ENCODE data around the gene RBM42. TPM values are rescaled to one million over a fixed set of nuclear protein-coding genes. Genes with fewer than 3 reads are reported as not detected.

The RBM42 gene
- polyA plus RNA-seq, 2 of the 4 experiments (the other 2 are of a cell fraction) = 80.4 to 128 TPM

DNA sequence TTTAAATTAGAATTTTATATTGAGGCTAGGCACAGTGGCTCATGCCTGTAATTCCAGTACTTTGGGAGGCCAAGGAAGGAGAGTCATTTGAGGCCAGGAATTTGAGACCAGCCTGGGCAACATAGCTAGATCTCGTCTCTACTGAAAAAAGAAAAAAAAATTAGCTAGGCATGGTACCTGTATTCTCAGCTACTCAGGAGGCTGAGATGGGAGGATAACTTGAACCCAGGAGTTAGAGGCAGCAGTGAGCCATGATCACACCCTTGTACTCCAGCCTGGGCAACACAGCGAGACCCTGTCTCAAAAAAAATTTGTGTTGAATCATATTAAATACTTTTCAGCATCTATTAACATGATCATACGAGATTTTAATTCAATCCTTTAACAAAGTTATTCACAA lies 38.0 kb upstream of the RBM42 start:
- Histone ChIP-seq H3K4me2 (no peak overlapping the region), H3K4me1 (no peaks in the 10 kb centered on the region), H3K9me3 (0 out of 3 replicates have a peak, but pooled peaks cover 2% of the 10 kb centered on the region), H3K27ac (no peak overlapping the region), H3K4me3 (no peak overlapping the region)
- 39% methylated on average over 3 of the region's 3 CpGs for WGBS (ENCODE audit: missing lambda C conversion rate)
- ChIA-PET POLR2A (interaction anchor here (0.6 kb wide), 1 partner anchor 253 kb away, joined by 7 read pairs; no protein-coding TSS in a partner anchor), CTCF (interaction anchor here (0.7 to 2.1 kb wide), 6 partner anchors 8 to 80 kb away, joined by 3 to 14 read pairs (median 4); no protein-coding TSS in a partner anchor)
- FAIRE-seq (peak; percentile 49), DNase-seq (ENCODE audit: low read depth in 1 of 2, low spot score in 1 of 2) (no peak), ATAC-seq (no peak)
- TF ChIP-seq, protein P1, sequence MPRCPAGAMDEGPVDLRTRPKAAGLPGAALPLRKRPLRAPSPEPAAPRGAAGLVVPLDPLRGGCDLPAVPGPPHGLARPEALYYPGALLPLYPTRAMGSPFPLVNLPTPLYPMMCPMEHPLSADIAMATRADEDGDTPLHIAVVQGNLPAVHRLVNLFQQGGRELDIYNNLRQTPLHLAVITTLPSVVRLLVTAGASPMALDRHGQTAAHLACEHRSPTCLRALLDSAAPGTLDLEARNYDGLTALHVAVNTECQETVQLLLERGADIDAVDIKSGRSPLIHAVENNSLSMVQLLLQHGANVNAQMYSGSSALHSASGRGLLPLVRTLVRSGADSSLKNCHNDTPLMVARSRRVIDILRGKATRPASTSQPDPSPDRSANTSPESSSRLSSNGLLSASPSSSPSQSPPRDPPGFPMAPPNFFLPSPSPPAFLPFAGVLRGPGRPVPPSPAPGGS (IDR thresholded peaks at IDR 0.05) = no peak
- no peak for TF ChIP-seq GATA3 (IDR thresholded peaks at IDR 0.05; ENCODE audit: borderline replicate concordance)
- no peak for TF ChIP-seq CBX2 (IDR thresholded peaks at IDR 0.05; ENCODE audit: borderline replicate concordance, low read depth)
- TF ChIP-seq KDM1A (IDR thresholded peaks at IDR 0.05; ENCODE audit: low read depth) = no peak
- no peak for TF ChIP-seq NFE2L2 (conservative IDR thresholded peaks at IDR 0.05; ENCODE audit: low read length)
- TF ChIP-seq, protein P2, sequence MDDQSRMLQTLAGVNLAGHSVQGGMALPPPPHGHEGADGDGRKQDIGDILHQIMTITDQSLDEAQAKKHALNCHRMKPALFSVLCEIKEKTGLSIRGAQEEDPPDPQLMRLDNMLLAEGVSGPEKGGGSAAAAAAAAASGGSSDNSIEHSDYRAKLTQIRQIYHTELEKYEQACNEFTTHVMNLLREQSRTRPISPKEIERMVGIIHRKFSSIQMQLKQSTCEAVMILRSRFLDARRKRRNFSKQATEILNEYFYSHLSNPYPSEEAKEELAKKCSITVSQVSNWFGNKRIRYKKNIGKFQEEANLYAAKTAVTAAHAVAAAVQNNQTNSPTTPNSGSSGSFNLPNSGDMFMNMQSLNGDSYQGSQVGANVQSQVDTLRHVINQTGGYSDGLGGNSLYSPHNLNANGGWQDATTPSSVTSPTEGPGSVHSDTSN (IDR thresholded peaks at IDR 0.05) = no peak
- no peak for TF ChIP-seq ESRRA (IDR thresholded peaks at IDR 0.05; ENCODE audit: borderline replicate concordance, low read length)
- no peak for TF ChIP-seq POLR2A (IDR thresholded peaks at IDR 0.05; ENCODE audit: low read length)
- TF ChIP-seq CHD4 (IDR thresholded peaks at IDR 0.05; ENCODE audit: borderline replicate concordance) = no peak
- TF ChIP-seq RARB (CRISPR knock-in tag; IDR thresholded peaks at IDR 0.05) = no peak
- TF ChIP-seq EHF (CRISPR knock-in tag; IDR thresholded peaks at IDR 0.05) = no peak
- TF ChIP-seq ZNF302 (CRISPR knock-in tag; IDR thresholded peaks at IDR 0.05) = no peak
- no peak for TF ChIP-seq HEYL (CRISPR knock-in tag; IDR thresholded peaks at IDR 0.05)
- no peak for TF ChIP-seq CBX8 (IDR thresholded peaks at IDR 0.05)
- TF ChIP-seq SMC3 (IDR thresholded peaks at IDR 0.05) = no peak
- TF ChIP-seq, protein P3, sequence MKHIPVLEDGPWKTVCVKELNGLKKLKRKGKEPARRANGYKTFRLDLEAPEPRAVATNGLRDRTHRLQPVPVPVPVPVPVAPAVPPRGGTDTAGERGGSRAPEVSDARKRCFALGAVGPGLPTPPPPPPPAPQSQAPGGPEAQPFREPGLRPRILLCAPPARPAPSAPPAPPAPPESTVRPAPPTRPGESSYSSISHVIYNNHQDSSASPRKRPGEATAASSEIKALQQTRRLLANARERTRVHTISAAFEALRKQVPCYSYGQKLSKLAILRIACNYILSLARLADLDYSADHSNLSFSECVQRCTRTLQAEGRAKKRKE (CRISPR knock-in tag; IDR thresholded peaks at IDR 0.05; ENCODE audit: low read depth) = no peak
- TF ChIP-seq PHF8 (IDR thresholded peaks at IDR 0.05; ENCODE audit: borderline replicate concordance, low read depth) = no peak
- TF ChIP-seq HOXB13 (CRISPR knock-in tag; IDR thresholded peaks at IDR 0.05; ENCODE audit: low read depth) = no peak

DNA sequence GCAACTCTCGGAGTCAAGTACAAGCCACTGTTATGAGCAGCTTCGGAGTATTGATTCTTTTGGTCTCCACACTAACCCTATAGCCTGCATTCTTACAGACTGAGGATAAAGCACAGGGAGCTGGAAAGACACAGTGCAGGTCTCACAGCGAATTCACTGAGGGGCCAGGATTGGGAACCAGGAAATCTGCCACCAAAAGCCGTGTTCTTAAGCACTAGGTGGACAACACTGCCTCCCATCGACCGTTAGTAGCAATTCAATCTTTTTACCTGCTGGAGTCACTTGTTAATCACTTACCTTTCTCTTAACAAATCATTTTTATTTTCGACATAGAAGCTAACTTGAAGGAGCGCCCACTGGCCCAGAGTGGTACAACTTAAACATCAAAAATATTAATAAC lies 36.6 kb upstream of the RBM42 start:
- peak; percentile 62 to 82 for DNase-seq (ENCODE audit: low read depth in 1 of 2, low spot score in 1 of 2)
- H3K4me2 ChIP-seq = no peak overlapping the region
- H3K9me3 ChIP-seq = no peaks in the 10 kb centered on the region
- no peak overlapping the region for H3K4me3 ChIP-seq
- no peak overlapping the region for H3K27ac ChIP-seq
- no peaks in the 10 kb centered on the region for H3K4me1 ChIP-seq
- ATAC-seq = no peak; a peak in 1 of 6 replicates
- WGBS (ENCODE audit: missing lambda C conversion rate) = 37% methylated on average over 8 of the region's 8 CpGs
- CTCF ChIA-PET = interaction anchor here (0.6 to 2.1 kb wide), 16 partner anchors 10 to 591 kb away, joined by 3 to 14 read pairs (median 4); partner anchors contain the start of gene HAUS5
- POLR2A ChIA-PET = no interaction called here
- peak; percentile 98 for FAIRE-seq
- TF ChIP-seq, protein P4, sequence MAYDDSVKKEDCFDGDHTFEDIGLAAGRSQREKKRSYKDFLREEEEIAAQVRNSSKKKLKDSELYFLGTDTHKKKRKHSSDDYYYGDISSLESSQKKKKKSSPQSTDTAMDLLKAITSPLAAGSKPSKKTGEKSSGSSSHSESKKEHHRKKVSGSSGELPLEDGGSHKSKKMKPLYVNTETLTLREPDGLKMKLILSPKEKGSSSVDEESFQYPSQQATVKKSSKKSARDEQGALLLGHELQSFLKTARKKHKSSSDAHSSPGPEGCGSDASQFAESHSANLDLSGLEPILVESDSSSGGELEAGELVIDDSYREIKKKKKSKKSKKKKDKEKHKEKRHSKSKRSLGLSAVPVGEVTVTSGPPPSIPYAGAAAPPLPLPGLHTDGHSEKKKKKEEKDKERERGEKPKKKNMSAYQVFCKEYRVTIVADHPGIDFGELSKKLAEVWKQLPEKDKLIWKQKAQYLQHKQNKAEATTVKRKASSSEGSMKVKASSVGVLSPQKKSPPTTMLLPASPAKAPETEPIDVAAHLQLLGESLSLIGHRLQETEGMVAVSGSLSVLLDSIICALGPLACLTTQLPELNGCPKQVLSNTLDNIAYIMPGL (CRISPR knock-in tag; IDR thresholded peaks at IDR 0.05; ENCODE audit: borderline replicate concordance) = no peak
- TF ChIP-seq HEYL (CRISPR knock-in tag; IDR thresholded peaks at IDR 0.05) = no peak
- TF ChIP-seq CBX2 (IDR thresholded peaks at IDR 0.05; ENCODE audit: borderline replicate concordance, low read depth) = no peak
- TF ChIP-seq, protein P5, sequence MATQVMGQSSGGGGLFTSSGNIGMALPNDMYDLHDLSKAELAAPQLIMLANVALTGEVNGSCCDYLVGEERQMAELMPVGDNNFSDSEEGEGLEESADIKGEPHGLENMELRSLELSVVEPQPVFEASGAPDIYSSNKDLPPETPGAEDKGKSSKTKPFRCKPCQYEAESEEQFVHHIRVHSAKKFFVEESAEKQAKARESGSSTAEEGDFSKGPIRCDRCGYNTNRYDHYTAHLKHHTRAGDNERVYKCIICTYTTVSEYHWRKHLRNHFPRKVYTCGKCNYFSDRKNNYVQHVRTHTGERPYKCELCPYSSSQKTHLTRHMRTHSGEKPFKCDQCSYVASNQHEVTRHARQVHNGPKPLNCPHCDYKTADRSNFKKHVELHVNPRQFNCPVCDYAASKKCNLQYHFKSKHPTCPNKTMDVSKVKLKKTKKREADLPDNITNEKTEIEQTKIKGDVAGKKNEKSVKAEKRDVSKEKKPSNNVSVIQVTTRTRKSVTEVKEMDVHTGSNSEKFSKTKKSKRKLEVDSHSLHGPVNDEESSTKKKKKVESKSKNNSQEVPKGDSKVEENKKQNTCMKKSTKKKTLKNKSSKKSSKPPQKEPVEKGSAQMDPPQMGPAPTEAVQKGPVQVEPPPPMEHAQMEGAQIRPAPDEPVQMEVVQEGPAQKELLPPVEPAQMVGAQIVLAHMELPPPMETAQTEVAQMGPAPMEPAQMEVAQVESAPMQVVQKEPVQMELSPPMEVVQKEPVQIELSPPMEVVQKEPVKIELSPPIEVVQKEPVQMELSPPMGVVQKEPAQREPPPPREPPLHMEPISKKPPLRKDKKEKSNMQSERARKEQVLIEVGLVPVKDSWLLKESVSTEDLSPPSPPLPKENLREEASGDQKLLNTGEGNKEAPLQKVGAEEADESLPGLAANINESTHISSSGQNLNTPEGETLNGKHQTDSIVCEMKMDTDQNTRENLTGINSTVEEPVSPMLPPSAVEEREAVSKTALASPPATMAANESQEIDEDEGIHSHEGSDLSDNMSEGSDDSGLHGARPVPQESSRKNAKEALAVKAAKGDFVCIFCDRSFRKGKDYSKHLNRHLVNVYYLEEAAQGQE (IDR thresholded peaks at IDR 0.05) = no peak
- TF ChIP-seq ZNF302 (CRISPR knock-in tag; IDR thresholded peaks at IDR 0.05) = no peak
- no peak for TF ChIP-seq RCOR1 (IDR thresholded peaks at IDR 0.05; ENCODE audit: low read depth, low read length)
- TF ChIP-seq, protein P6, sequence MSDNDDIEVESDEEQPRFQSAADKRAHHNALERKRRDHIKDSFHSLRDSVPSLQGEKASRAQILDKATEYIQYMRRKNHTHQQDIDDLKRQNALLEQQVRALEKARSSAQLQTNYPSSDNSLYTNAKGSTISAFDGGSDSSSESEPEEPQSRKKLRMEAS (IDR thresholded peaks at IDR 0.05) = no peak
- TF ChIP-seq, protein P7, sequence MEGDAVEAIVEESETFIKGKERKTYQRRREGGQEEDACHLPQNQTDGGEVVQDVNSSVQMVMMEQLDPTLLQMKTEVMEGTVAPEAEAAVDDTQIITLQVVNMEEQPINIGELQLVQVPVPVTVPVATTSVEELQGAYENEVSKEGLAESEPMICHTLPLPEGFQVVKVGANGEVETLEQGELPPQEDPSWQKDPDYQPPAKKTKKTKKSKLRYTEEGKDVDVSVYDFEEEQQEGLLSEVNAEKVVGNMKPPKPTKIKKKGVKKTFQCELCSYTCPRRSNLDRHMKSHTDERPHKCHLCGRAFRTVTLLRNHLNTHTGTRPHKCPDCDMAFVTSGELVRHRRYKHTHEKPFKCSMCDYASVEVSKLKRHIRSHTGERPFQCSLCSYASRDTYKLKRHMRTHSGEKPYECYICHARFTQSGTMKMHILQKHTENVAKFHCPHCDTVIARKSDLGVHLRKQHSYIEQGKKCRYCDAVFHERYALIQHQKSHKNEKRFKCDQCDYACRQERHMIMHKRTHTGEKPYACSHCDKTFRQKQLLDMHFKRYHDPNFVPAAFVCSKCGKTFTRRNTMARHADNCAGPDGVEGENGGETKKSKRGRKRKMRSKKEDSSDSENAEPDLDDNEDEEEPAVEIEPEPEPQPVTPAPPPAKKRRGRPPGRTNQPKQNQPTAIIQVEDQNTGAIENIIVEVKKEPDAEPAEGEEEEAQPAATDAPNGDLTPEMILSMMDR (IDR thresholded peaks at IDR 0.05) = peak; percentile 50
- TF ChIP-seq NPAS2 (CRISPR knock-in tag; IDR thresholded peaks at IDR 0.05; ENCODE audit: borderline replicate concordance) = no peak
- 0 out of 3 replicates have a peak, but pooled peaks have one; percentile 21 for TF ChIP-seq SMC3 (IDR thresholded peaks at IDR 0.05)
- TF ChIP-seq CHD4 (IDR thresholded peaks at IDR 0.05; ENCODE audit: borderline replicate concordance) = no peak
- no peak for TF ChIP-seq NFE2L2 (conservative IDR thresholded peaks at IDR 0.05; ENCODE audit: low read length)
- TF ChIP-seq, protein P8, sequence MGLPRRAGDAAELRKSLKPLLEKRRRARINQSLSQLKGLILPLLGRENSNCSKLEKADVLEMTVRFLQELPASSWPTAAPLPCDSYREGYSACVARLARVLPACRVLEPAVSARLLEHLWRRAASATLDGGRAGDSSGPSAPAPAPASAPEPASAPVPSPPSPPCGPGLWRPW (IDR thresholded peaks at IDR 0.05) = no peak
- no peak for TF ChIP-seq FOXS1 (CRISPR knock-in tag; IDR thresholded peaks at IDR 0.05)

All from A549 (cell line).